ENCODE measurements around the gene GBF1.
"Not testable (repeated sequence)": the region's sequence is repeated elsewhere in the genome, so short reads cannot be mapped to it uniquely, and the experiment has no call there.

Gene GBF1

DNA sequence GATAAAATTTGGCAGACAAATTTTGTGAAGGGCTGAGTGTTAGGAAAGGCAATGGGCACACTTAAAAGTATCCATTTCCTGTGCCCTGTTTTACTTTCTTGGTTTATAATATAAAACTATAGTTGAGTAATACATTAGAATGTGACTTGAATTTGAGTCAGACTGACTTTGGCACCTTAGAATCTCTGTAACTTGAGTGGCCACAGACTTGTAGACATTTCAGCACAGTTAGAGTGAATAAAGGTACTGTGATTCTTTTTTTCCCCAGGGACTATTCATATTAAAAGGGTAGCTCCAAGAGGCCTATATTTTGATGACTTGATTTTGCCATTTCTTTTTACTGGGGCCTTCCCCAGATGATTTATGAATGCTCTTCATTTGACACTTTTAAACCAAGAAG, 22.4 kb downstream of the GBF1 start:
- no peak for DNase-seq (ENCODE audit: low read depth)

DNA sequence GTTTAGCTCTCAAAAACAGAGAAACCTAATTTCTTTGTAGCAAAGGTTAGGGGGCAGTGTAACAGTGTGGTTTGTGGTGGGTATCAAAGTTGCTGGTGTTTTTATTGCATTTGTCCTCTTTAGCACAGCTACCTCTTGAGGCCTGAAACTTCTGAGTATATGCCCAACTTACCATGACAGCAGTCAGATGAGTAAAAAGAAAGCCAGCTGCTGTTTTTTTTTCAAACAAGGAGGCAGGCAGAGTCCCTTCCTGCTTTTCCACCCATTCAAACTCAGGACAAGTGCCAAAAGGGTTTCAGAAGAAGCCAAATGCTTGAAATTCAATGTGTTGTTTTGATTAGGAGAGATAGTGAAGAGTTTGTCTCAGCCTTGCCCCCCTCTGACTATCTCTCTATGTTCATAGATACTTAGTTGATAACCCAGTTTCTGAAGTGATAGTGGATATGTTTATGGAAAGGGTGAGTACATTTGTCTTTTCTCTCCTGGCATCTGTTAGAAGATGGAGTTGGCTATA, 23.1 kb downstream of the GBF1 start:
- no peak for DNase-seq (ENCODE audit: low read depth)

DNA sequence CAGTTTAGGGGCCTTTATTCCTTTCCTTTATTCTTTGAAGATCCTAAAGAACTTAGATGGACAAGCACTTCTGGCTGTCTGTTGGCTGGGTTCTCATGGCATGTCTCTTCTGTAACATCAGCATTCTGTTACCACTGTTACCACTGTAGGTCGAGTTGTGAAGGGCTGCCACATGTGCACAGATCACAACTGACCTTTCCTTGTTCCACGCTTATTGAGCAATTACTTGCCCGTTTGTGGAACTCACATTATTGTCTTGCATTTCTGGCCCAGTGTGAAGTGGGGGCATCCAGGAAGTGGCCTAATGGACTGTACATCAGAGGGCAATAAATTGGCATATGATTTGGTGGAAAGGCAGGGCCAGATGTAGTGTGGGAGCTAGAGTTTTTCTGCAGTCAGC, 23.7 kb downstream of the GBF1 start:
- DNase-seq (ENCODE audit: low read depth): no peak

DNA sequence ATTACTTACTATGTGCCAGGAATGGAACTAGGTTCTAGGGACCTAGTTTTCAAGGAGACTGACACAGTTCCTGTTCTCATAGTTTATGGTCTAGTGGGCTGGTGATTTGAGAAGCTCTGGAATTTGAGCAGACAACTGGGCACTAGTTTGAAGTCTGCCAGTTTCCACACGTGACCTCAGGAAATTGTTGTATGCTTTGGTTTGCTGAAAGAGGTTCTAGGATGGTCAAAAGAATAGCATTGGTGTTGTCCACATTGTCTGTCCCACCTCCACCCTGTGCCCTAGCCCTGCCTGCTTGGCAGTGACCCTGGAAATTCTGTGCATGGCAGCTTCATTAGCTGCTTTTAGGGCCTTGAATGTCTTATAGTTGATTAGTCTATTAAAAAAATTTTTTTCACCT, 28.7 kb downstream of the GBF1 start:
- DNase-seq (ENCODE audit: low read depth): no peak

DNA sequence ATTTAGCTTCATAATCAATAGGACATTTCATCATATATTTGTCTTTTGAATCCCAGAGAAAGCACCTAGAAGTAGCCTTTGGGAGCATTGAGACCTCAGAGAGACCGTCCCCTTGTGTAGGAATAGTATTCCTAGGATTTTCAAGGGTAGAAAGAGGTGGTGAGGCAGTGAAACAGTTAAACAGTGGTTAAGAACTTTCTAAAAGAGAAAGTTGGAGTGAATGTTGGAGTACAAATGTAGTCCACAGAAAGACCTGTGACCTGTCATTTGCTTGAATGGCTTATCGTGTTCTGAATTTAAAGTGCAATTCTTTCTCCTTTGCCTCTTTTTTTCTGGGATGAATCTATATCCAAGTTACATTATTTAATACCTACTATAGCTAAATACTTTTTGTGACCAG, 30.0 kb downstream of the GBF1 start:
- DNase-seq (ENCODE audit: low read depth): no peak

DNA sequence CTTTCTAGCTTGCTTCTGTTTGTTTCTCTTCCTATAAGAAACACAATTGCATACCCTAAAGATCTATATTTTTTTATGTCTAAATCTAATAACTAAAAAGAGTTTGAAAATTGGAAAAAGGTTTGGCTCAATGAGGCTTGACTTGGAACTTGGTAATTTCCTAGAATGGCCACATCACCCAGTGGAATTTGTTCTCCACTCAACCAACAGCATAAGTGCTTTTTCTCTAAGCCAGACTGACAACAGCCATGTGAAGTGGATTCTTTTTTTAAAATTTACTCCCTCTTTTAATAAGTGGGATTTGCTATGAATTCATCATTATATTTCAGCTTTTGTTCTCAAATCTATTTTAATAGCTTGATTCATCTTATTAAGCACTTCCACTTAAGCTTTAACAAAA, 33.8 kb downstream of the GBF1 start:
- DNase-seq (ENCODE audit: low read depth): no peak

DNA sequence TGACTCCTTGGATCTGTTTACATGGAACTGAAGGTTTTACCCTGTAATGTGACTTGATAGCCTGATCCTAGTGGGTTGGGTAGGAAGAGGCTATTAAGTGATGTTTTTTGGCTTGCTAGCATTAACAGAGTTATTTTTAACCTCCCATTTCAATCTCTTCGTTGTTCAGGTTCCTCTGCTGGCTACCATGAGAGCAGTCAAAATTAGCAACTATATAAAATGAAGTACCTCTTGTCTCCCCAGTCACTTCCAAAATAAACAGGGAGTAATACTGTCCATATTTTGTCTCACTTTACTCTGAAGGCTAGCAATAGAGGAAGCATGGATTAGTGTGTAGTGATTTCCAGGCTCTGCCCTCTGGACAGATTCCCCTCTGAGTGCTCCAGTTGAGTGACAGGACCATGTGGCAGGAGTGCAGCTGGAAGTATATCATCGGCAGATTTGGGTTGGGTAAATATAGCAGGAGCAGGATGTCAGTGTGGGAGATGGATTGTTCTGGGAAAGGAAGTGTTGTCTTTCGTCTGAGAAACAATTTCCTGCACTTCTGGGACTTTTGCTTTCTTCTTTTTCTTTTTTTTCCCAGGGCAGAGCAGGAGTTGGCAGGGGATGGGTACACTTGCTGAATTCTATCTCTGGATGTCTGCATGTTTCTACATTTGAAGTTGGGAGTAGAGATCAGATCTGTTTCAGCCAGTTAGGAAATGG, 35.2 kb downstream of the GBF1 start:
- no peak for DNase-seq (ENCODE audit: low read depth)

DNA sequence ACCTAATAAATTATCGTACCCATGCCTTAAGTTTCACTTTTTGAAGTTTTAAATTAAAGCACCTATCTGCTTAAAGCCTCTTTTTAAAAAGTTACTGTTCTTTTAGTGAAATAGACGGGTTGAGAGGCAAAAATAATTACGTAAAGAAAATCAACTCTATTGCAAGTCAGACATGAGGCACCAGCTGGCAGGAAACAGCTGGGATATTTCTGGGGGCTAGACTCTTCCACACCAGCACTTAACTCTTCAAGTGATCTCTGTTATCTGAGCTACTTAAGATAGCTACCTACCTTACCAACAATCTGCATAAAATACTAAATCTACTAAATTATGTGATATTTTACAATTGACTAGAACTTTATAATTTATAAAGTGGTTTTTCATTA, 35.8 kb downstream of the GBF1 start:
- no peak for DNase-seq (ENCODE audit: low read depth)

DNA sequence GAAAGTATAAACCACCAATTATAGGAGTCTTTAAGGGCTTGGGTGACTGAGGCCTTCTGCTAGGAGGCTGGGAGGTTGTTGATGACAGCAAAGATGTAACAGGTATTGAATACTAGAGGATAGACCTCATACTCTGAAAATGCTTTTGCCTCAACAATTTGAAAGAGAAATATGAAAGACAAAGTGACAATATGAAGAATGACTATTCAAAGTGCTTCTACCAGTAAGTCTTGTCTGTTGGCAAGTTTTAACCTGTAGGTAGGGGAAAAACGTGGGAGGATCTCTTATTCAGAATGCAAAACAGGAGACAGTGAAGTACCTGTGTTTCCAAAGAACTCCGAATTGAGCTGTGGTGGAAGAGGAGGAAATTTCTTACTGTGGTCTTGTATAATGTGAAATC, 38.2 kb downstream of the GBF1 start:
- DNase-seq (ENCODE audit: low read depth): no peak

DNA sequence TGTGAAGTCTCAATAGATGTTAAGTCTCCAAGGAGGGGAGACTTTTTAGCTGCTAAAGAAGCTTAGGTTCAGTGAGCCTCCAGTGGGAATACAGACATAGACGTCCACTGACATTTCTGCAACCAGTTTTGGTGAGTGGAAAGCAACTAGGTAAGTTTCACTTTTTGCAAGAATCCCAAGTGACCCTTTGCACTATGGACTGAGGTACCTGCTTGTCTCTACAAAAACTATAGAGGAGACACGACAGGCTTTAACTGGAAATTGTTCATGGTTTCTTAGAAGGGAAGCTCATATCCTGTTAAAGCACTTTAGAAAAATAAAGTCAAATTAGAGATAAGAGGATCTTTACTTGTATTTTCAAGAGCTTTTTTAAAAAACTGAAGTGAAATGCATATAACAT, 38.6 kb downstream of the GBF1 start:
- DNase-seq (ENCODE audit: low read depth): no peak

DNA sequence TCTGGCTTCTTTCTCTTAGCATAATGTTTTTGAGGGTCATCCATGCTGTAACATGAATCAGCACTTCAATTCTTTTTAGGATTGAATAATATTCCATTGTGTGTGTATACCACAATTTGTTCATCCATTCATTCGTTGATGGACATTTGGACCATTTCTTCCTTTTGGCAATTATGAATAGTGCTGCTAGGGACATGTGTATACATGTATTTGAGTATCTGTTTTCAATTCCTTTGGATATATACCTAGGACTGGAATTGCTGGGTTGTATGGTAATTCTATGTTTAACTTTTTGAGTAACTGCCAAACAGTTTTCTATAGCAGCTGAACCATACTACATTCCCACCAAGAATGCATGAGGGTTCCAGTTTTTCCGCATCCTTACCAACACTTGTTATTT, 39.2 kb downstream of the GBF1 start:
- no peak for DNase-seq (ENCODE audit: low read depth)

DNA sequence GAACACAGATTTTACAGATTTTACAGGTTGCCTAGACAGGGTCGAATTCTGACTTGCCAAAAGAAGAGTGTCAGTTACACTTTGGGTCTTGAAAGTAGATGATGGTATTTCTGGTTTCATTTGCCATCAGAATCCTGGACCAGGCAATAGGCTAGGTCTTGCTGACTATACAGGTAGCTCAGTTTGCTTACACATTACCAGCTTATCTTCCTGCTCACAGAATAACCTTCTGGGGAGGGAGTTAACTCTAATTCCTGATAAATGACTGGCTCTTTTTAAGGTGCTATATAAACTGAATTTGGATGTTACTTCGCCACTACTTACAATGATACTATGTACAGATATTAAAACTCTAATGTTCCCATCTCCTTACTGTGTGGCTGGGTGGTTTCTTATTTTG, 39.8 kb downstream of the GBF1 start:
- DNase-seq (ENCODE audit: low read depth): no peak

DNA sequence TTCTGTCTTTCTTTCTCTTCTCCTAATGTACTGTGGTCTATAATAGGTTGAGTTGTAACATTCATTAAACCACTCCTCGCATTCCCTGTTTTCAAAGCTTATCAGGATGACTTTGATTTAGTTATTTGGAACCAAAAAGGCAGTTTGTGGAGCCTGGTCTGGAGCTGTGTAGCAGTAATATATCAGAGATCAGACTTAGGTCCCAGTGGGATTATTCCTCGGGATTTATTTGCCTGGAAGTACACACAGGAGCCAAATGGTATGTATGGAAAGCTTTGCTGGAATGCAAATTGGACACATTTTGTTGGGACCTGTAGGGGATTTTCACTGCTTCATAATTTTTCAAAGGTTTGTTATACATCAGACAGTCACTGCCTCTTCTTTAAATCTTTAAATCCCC, 40.9 kb downstream of the GBF1 start:
- no peak for DNase-seq (ENCODE audit: low read depth)

DNA sequence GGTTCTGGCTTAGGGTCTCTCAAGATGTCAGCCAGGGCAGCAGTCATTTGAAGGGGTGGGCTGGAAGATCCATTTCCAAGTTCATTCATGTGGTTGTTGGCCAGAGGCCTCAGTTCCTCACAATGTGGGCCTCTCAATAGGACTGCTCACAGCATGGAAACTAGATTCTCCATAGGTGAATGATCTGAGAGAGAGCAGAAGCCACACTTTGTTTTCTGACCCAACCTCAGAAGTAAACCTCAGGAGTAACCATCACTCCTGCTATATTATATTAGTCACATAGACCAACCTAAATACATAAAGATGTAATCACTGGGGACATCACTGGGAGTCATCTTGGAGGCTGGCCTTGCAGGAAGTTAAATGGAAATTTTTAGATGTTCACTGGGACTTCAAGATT, 42.2 kb downstream of the GBF1 start:
- no peak for DNase-seq (ENCODE audit: low read depth)

DNA sequence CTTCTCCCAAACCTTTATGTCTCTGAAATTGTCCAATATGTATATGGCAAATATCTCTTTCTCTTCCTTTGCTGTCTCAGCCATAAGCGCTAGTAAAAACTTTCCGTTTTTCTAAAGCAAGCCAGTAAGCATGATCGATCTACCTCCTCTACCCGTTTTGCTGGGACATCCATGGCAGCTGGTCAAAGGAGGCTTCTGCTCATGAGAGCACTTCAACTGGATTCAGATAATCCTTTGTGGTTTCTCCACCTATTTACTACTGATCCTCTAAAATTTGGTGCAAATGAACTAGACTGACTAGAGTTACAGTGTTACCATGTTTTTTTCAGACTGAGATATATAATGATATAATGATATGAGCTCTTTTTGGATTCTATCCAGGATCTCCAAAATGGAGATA, 42.7 kb downstream of the GBF1 start:
- DNase-seq (ENCODE audit: low read depth): no peak

DNA sequence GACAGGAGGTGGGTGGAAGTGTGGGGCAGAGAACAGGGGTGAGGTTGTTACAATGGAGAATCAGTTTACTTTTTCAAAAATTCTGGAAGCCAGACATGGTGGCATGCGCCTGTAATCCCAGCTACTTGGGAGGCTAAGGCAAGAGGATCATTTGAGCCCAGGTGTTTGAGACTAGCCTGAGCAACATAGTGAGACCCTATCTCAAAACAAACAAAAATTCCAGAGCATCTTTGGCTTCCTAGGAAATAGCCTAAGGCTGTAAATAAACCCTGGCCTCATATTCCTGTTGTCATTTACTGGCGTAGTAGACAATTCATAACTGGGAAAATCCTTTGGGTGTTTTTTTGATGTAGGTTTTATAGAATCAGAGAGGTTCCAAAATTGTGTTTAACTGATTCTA, 44.0 kb downstream of the GBF1 start:
- DNase-seq (ENCODE audit: low read depth): no peak

DNA sequence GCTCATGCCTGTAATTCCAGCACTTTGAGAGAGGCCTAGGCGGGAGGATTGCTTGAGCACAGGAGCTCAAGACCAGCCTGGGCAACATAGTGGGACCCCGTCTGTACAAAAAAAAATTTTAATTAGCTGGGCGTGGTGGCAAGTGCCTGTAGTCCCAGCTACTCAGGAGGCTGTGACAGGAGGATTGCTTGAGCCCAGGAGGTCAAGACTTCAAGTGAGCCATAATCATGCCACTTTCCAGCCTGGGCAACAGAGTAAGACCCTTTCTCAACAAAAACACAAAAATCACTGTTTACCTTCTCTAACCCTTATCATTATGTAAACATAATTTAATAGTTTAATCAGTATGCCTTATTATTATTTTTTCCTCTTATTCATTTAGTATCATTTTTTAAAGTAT, 44.5 kb downstream of the GBF1 start:
- no peak for DNase-seq (ENCODE audit: low read depth)

DNA sequence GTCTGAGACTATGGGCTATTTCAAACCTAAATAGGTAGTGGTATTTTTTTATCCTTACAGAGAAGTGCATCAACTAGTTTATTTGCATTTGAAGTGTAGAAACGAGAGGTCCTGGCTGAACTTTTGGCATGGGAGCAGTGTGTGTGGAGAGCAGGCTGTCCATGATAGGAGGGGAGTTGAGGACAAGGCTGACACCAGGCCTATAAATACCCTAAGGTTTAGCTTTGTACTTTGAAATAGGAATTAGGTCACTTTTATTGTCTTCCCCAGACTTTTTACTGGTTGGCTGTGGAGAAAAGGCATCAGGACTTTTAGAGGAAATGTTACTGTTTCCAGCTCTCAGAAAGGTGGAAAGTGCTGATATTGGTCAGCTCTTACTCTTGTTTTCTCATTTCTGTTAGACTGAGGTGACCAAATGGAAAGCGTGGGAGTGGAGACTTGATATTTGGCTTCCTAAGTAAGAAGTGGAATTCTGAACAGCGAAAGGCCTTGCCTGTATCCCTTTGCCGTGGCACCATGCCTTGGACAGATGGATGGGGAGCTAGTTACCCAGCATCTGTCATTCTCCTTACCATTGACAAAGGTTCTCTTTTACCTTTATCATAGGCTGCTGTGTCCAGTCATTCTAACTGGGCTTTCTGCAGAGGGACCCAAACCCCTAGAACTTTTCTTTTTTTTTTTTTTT, 46.0 kb downstream of the GBF1 start:
- no peak for DNase-seq (ENCODE audit: low read depth)

DNA sequence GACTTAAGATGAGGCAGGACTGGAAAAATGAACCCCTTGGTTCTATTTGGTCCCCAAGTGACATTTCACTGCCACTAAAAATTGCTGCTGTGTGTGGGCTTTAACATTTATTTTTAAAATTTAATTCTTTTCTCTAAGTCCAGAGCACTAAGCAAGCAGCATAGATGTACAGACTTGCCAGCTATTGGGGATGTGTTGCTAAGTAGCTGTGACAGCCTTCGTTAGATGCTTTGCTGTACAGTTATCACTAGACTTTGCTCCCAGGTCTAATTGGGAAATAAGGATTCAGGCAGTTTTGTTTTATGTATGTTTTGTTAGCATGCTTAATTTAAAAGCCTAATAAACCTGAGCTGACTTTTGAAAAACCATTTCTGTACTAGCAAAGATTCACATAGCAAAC, 51.8 kb downstream of the GBF1 start:
- DNase-seq (ENCODE audit: low read depth): no peak

DNA sequence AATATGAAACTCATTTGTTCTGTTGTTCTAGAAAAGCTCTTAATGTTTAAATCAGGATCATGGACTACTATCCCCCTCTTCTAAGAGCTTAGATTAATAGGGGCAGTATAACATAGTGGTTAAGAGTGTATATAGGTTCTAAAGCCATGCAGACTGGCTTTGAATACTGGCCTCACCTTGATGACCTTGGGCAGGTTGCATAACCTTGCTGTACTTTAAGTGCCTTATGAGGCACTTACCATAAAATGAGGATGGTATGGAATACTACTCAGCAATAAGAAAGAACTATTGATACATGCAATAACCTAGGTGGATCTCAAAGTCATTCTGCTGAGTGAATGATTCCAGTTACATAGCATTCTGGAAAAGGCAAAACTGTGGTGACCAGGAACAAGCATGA, 53.6 kb downstream of the GBF1 start:
- no peak for DNase-seq (ENCODE audit: low read depth)

DNA sequence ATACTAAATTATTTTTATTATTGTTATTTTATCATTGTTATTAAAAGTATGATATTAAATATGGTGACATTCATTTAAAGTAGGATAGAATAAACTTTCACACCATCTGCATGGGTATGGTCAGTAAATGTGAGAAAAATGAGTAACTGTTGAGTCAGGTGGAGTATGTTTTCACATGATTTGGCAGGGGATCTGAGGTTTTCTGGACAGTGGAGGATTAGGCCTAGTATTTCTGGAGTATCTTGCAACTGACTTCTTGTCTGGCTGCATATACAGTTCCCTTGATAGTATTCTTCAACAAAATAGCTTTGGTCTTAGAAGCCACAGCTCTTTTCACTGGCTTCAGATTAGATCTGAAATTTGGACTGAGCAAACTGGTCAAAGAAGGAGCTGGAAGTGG, 54.5 kb downstream of the GBF1 start:
- DNase-seq (ENCODE audit: low read depth): no peak

DNA sequence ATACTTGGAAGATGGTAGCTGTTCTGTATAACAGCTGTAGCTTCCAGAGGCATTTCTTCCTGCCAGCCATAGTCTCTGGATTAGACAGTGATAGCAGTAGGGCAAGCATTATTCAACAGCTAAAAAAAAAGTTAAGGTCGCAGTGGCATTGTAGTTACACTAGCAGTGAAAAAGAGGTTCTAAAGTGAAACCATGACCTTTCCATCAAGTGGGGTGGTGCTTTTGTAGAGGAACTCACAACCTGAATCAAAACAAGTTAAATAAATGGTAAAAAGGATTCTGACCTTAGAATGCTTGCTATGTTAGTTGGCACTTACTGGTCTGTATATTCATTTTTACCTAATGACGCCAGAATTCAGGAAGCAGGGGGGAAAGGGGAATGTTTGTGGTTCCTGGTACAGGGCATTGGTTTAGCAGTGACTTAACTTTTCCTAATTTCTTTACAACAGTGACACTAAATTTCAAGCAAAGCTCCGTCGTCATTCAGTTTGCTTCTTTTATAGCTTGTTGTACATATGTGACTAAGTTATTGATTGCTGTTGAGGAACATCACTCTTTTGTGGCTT, 55.0 kb downstream of the GBF1 start:
- DNase-seq (ENCODE audit: low read depth): no peak

DNA sequence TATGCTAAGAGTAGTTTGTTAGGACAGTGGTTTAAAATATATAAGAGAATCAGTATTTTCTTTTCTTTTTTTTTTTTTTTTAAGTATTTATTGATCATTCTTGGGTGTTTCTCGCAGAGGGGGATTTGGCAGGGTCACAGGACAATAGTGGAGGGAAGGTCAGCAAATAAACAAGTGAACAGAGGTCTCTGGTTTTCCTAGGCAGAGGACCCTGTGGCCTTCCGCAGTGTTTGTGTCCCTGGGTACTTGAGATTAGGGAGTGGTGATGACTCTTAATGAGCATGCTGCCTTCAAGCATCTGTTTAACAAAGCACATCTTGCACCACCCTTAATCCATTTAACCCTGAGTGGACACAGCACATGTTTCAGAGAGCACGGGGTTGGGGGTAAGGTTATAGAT, 55.6 kb downstream of the GBF1 start:
- not testable (repeated sequence) for DNase-seq (ENCODE audit: low read depth)

DNA sequence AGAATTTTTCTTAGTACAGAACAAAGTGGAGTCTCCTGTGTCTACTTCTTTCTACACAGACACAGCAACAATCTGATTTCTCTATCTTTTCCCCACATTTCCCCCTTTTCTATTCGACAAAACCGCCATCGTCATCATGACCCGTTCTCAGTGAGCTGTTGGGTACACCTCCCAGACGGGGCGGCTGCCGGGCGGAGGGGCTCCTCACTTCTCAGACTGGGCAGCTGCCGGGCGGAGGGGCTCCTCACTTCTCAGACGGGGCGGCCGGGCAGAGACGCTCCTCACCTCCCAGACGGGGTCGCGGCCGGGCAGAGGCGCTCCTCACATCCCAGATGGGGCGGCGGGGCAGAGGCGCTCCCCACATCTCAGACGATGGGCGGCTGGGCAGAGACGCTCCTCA, 56.0 kb downstream of the GBF1 start:
- DNase-seq (ENCODE audit: low read depth): not testable (repeated sequence)
